ENCODE measurements around the gene CHCHD4.

DNA sequence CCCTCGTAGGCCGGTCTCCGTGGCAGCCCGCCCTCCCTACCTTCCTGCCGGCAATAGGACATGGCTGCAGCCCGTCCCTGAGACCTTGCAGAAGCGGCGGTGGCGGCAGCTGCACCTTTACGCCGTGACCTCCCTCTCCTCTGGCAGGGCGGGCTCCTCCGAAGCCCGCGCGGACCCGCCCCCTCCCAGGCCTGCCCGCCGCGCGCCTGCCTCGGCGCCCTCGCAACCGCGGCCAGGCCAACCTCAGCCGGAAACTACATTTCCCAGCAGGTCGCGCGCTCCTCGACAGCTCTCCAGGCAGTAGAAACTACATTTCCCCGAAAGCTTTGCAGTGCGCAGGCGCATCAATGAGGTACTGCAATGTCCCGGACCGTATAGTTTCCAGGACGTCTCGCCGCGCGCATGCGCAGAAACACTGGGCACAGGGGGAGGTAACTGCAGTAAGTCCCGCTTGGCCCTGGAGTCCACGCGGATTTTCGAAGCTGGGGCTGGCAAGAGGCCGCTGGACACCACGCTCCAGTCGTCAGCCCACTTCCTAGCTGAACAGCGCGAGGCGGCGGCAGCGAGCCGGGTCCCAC lies at the start of gene CHCHD4, which contains the start of gene TMEM43:
- TF ChIP-seq POLR2A (IDR thresholded peaks at IDR 0.05) (peak in 3 of 4 donors; percentile 55 to 86 (median 85)), CTCF (IDR thresholded peaks at IDR 0.05) (peak in 3 of 6 experiments; percentile 12 to 41 (median 12))

All from esophagus squamous epithelium (tissue), 4 donors.